Measurements from ENCODE around the gene LEMD2. TPM values are rescaled to one million over a fixed set of nuclear protein-coding genes. Genes with fewer than 3 reads are reported as not detected.
A peak's percentile ranks its signal among the peaks of the same experiment; 100 is the strongest.
"Not testable (repeated sequence)": the region's sequence is repeated elsewhere in the genome, so short reads cannot be mapped to it uniquely, and the experiment has no call there.

The LEMD2 gene
- total RNA-seq, 2 donors from 2014 or later = 62.0 to 75.8 TPM

DNA sequence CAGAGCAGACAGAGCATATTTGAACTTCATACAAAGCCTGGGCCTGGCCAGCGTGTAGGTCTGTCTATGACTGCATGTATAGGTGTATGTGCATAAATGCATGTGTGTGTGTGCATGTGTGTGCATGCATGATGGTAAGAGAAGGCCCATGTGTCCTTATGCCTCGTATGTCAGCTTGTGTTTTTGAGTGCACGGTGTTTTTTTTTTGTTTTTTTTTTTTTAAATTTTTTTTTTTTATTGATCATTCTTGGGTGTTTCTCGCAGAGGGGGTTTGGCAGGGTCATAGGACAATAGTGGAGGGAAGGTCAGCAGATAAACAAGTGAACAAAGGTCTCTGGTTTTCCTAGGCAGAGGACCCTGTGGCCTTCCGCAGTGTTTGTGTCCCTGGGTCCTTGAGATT, 42.8 kb upstream of the LEMD2 start:
- H3K4me3 Mint-ChIP-seq; H3K4me3 ChIP-seq (ENCODE audit: low read length); DNase-seq; H3K27me3 ChIP-seq (ENCODE audit: control insufficient read depth, insufficient read depth, low read length, poor library complexity, severe bottlenecking); H3K9ac ChIP-seq (ENCODE audit: extremely low read depth, low read length, poor library complexity, severe bottlenecking); H3K27ac Mint-ChIP-seq; H3K36me3 ChIP-seq (ENCODE audit: control insufficient read depth, insufficient read depth, low read length); H3K9me3 ChIP-seq (ENCODE audit: control insufficient read depth, low read length); H3K27ac ChIP-seq (ENCODE audit: low read depth, low read length); H3K36me3 Mint-ChIP-seq (ENCODE audit: low read depth): not testable (repeated sequence)
- peaks cover 12% of the 10 kb centered on the region for H3K4me1 ChIP-seq (ENCODE audit: control insufficient read depth, insufficient read depth, low read length)
- Mint-ChIP-seq H3K4me1 (peaks cover 34% of the 10 kb centered on the region), H3K9me3 (peaks cover 27% of the 10 kb centered on the region), H3K27me3 (ENCODE audit: insufficient read depth) (peaks cover 15% of the 10 kb centered on the region)
- WGBS, 2 experiments (ENCODE audit: insufficient coverage in 1 of 2, insufficient read length in 1 of 2) = 84 to 90% methylated on average over 2 to 4 of the region's 5 CpGs

DNA sequence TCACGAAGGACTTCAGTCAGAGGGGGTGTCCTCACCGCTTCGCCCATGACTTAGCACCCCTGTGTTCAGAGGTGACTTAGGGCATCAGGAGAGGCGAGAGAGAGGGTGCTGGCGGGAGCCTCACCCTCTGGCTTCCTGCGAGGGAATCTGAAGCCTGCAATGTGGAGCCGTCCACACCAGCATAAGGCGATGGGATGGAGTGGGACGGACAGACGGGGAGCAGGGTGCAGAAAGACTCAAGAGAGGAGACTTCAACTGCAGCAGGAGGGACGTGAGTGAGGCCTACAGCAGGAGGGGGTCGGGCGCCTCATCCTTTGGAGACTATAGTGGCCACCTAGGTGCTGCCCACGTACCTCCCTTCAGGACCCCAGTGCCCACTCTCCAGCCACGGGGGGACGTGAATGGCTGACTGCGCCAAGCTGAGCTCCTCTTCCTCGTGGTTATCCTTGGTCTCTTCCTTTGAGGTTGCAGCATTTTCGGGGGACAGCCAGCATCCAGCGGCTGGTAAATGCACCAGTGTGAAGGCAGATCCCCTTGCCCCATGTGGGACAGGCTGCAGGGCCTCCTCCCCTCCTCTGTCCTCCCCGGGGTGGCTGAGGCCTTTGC, 41.8 kb upstream of the LEMD2 start:
- no peaks in the 10 kb centered on the region for H3K27me3 ChIP-seq (ENCODE audit: control insufficient read depth, insufficient read depth, low read length, poor library complexity, severe bottlenecking)
- Mint-ChIP-seq H3K4me1 (peaks cover 34% of the 10 kb centered on the region), H3K9me3 (peaks cover 26% of the 10 kb centered on the region), H3K4me3 (no peak overlapping the region), H3K36me3 (ENCODE audit: low read depth) (no peaks in the 10 kb centered on the region), H3K27me3 (ENCODE audit: insufficient read depth) (peaks cover 15% of the 10 kb centered on the region), H3K27ac (no peak overlapping the region)
- peaks cover 12% of the 10 kb centered on the region for H3K4me1 ChIP-seq (ENCODE audit: control insufficient read depth, insufficient read depth, low read length)
- TF ChIP-seq, protein P1, sequence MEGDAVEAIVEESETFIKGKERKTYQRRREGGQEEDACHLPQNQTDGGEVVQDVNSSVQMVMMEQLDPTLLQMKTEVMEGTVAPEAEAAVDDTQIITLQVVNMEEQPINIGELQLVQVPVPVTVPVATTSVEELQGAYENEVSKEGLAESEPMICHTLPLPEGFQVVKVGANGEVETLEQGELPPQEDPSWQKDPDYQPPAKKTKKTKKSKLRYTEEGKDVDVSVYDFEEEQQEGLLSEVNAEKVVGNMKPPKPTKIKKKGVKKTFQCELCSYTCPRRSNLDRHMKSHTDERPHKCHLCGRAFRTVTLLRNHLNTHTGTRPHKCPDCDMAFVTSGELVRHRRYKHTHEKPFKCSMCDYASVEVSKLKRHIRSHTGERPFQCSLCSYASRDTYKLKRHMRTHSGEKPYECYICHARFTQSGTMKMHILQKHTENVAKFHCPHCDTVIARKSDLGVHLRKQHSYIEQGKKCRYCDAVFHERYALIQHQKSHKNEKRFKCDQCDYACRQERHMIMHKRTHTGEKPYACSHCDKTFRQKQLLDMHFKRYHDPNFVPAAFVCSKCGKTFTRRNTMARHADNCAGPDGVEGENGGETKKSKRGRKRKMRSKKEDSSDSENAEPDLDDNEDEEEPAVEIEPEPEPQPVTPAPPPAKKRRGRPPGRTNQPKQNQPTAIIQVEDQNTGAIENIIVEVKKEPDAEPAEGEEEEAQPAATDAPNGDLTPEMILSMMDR (conservative IDR thresholded peaks at IDR 0.05) = no peak
- DNase-seq = no peak
- no peak overlapping the region for H3K4me3 ChIP-seq (ENCODE audit: low read length)
- H3K27ac ChIP-seq (ENCODE audit: low read depth, low read length) = no peak overlapping the region
- H3K9ac ChIP-seq (ENCODE audit: extremely low read depth, low read length, poor library complexity, severe bottlenecking) = no peak overlapping the region
- 91 to 96% methylated on average over 20 to 21 of the region's 21 CpGs for WGBS, 2 experiments (ENCODE audit: insufficient coverage in 1 of 2, insufficient read length in 1 of 2)
- H3K9me3 ChIP-seq (ENCODE audit: control insufficient read depth, low read length) = peaks cover 6% of the 10 kb centered on the region
- no peaks in the 10 kb centered on the region for H3K36me3 ChIP-seq (ENCODE audit: control insufficient read depth, insufficient read depth, low read length)

DNA sequence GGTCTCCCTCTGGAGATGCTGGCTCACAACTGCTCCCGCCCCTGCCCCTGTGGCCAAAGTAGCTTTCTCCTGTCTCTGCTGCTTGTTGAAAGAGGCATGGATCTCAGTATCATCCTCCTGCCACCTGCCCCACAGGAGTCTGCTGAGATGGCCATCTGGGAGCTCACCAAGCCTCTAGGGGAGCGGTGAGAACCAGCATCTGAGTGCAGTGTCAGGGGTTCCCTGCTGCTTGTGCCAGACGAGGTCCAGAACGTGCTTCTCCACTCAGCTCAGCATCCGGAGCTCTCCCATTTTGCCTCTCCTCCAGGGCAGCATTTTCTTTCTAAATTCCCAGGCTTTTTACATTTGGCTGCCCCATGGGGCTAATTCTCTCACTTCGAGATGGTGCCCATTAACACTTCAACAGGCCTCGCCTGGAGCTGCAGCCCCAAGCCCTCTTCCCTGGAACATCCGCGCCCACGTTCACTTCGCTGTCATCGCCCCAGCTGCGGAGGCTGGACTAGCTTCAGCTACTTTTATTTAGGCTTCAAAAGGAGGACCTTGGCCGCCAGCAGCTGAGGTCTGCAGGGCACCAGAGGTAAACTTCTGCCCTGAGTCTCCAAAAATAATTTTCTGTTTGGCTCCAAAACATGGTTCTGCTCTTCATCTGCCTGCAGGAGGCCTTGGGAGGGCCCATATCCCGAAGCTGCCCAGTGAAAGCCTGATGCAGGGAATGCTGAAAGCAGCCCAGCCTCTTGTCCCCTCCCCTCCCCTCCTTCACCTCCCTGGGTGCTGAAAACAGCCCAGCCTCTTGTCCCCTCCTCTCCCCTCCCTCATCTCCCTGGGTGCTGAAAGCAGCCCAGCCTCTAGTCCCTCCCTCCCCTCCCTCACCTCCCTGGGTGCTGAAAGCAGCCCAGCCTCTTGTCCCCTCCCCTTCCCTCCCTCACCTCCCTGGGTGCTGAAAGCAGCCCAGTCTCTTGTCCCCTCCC, 40.1 kb upstream of the LEMD2 start:
- 32 to 35% methylated on average over 15 of the region's 15 CpGs for WGBS, 2 experiments (ENCODE audit: insufficient coverage in 1 of 2, insufficient read length in 1 of 2)
- Mint-ChIP-seq H3K27me3 (ENCODE audit: insufficient read depth) (peaks cover 15% of the 10 kb centered on the region), H3K36me3 (ENCODE audit: low read depth) (no peaks in the 10 kb centered on the region), H3K27ac (peak overlapping the region; percentile 23), H3K4me1 (peaks cover 34% of the 10 kb centered on the region), H3K4me3 (peak overlapping the region; percentile 23), H3K9me3 (peaks cover 17% of the 10 kb centered on the region)
- Histone ChIP-seq H3K36me3 (ENCODE audit: control insufficient read depth, insufficient read depth, low read length) (no peaks in the 10 kb centered on the region), H3K4me3 (ENCODE audit: low read length) (no peak overlapping the region), H3K4me1 (ENCODE audit: control insufficient read depth, insufficient read depth, low read length) (peaks cover 12% of the 10 kb centered on the region), H3K27me3 (ENCODE audit: control insufficient read depth, insufficient read depth, low read length, poor library complexity, severe bottlenecking) (no peaks in the 10 kb centered on the region), H3K27ac (ENCODE audit: low read depth, low read length) (no peak overlapping the region), H3K9ac (ENCODE audit: extremely low read depth, low read length, poor library complexity, severe bottlenecking) (no peak overlapping the region), H3K9me3 (ENCODE audit: control insufficient read depth, low read length) (peaks cover 6% of the 10 kb centered on the region)
- TF ChIP-seq, protein P1 (conservative IDR thresholded peaks at IDR 0.05) = no peak
- peak; percentile 90 for DNase-seq
